Skin of body (tissue), 2 donors: ENCODE measurements around the gene UBE2H. TPM values are rescaled to one million over a fixed set of nuclear protein-coding genes. Genes with fewer than 3 reads are reported as not detected.
A peak's percentile ranks its signal among the peaks of the same experiment; 100 is the strongest.
"Not testable (repeated sequence)": the region's sequence is repeated elsewhere in the genome, so short reads cannot be mapped to it uniquely, and the experiment has no call there.

Source experiments
- DNase-seq: peaks from one replicate; lab custom pipeline; 2025; lab: John Stamatoyannopoulos, UW
- total RNA-seq: library from RNA; depleted of rRNA; stranded (reverse); fragments of >200 nt; gene quantifications from one replicate; pipeline ENCODE4 v1.2.3, GENCODE V29; 2014

The UBE2H gene
- total RNA-seq, 1 donor from 2014 or later, result 80.6 TPM

- DNase-seq, result peak; percentile 2
Measured at GRCh38 chr7:129824291-129825208, 128.2 kb downstream of the UBE2H start.

- not testable (repeated sequence) for DNase-seq
Measured at GRCh38 chr7:129823143-129823542, 129.6 kb downstream of the UBE2H start.

GRCh38 chr7:129821476-129821875 lies 131.3 kb downstream of the UBE2H start:
- DNase-seq, result no peak

- DNase-seq, result no peak
Measured at GRCh38 chr7:129816742-129817141, 136.0 kb downstream of the UBE2H start.

GRCh38 chr7:129807863-129808262 lies 144.9 kb downstream of the UBE2H start:
- no peak for DNase-seq

GRCh38 chr7:129804890-129805719 lies 147.7 kb downstream of the UBE2H start:
- no peak for DNase-seq

GRCh38 chr7:129804111-129804889 lies 148.5 kb downstream of the UBE2H start:
- no peak for DNase-seq

- DNase-seq, result no peak
Measured at GRCh38 chr7:129803546-129804081, 149.1 kb downstream of the UBE2H start.

- DNase-seq, result no peak
Measured at GRCh38 chr7:129801882-129802281, 150.9 kb downstream of the UBE2H start.

GRCh38 chr7:129800901-129801300 lies 151.9 kb downstream of the UBE2H start:
- no peak for DNase-seq

- DNase-seq, result no peak
Measured at GRCh38 chr7:129799350-129799955, 153.3 kb downstream of the UBE2H start.

- DNase-seq, result no peak
Measured at GRCh38 chr7:129798616-129799349, 154.0 kb downstream of the UBE2H start.

GRCh38 chr7:129797214-129797789 lies 155.5 kb downstream of the UBE2H start:
- DNase-seq, result no peak

GRCh38 chr7:129796186-129796775 lies 156.5 kb downstream of the UBE2H start:
- no peak for DNase-seq

GRCh38 chr7:129794461-129794860 lies 158.3 kb downstream of the UBE2H start:
- DNase-seq, result not testable (repeated sequence)

GRCh38 chr7:129793506-129794310 lies 159.1 kb downstream of the UBE2H start:
- DNase-seq, result no peak

- no peak for DNase-seq
Measured at GRCh38 chr7:129792721-129793120, 160.0 kb downstream of the UBE2H start.

- no peak for DNase-seq
Measured at GRCh38 chr7:129790136-129790535, 162.6 kb downstream of the UBE2H start.
